DLD1 (cell line): ENCODE results near the gene HPSE2.

Experiments used
- in situ Hi-C: cut with HindIII; loops from 2 replicates; pipeline ENCODE4 v1.10.0; 2017; ENCODE audit warnings: low sequenced_read_pairs

HPSE2 gene

DNA sequence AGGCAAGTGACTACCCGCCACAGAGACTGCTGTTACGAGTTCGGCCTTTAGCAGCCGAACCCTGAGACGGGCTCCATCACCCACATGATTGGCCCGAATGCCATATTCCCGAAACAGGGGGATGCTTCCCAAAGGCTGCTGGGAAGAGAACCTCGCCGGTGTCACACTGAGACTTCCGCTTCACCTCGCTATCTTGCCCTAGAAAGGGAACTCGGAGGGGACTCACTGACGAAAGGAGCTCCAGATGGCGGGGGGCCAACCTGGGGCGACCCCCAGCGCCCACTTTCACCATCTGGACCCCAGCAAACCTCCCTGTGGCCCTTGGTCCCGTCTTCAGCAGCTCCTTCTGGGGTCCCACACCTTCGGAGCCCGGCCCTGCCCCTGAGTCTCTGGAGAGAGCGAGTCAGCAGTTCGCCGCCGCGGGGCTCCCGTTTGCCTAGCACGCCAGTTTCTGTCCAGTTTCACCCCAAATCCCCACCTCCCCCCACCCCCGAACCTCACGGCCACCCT, 789.4 kb downstream of the HPSE2 start:
- in situ Hi-C loops = no loop called here

DNA sequence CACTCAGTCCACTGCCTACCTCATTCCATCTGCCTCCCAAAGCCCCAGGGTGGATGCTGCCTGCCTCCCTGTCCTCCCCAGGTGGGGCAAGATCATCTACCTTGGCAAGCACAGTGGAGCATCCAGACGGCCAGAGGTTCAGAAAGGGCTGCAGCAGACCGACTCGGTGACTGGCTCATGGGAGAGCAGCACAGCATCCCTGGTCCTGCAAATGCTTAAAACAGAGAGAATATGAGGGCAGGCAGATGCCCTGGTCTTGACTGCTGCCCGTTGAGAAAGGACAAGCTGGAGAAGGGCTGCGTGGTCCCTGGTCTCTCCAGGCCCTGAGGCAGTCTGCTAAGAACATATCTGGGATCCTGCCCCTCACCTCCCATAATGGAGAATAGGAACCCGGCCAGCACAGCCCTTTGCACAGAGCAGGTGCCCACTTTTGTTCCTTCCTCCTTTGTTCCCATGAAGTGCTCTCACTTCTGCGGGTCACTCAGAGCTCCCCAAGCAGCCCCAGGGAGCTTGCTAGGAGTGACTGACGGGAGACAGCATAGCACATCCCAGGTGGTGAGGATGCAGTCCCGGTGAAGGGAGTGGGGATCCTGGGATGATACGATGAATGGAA, 790.3 kb downstream of the HPSE2 start:
- in situ Hi-C loops = no loop called here

DNA sequence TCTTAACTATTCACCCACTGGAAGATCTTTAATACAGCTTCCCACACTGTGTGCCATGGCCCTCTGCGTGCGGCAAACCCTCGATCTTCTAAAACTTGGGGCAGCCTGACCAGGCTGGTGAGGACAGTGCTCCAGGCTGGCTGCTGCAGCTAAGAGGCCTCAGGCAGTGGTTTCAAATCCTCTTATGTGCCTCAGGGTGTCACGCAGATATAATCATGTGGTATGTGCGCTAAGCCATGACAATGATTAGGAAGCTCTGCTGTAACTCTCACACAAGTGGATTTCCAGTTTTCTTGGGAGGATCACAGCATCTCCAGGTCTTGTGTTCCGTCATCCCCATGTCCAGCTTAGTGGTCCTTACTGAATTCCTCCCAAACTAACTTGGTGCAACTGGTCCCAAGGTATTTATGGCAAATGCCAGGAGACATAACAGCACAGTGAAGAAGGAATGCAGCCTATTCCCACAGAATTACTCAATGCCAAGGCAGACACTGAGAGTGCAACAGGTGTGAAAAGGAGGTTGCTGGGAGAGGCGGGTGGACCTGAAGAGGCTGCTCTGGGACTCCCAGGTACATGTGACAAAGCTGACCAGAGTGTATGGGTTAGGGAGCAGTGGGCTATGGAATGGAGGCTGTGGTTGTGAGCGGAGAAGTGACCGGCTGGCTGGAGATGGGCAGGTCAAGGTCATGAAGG, 791.2 kb downstream of the HPSE2 start:
- in situ Hi-C loops = no loop called here

DNA sequence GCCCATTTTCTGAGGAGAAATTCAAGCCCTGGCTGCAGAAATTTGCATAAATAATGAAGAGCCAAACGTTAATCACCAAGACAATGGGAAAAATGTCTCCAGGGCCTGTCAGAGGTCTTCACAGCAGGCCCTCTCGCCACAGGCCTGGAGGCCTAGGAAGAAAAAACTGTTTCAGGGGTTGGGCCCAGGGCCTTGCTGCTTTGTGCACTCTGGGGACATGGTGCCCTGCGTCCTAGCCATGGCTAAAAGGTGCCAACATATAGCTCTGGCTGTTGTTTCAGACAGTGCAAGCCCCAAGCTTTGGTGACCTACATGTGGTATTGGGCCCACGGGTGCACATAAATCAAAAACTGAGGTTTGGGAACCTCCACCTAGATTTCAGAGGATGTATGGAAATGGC, 796.9 kb downstream of the HPSE2 start:
- in situ Hi-C loops = no loop called here

DNA sequence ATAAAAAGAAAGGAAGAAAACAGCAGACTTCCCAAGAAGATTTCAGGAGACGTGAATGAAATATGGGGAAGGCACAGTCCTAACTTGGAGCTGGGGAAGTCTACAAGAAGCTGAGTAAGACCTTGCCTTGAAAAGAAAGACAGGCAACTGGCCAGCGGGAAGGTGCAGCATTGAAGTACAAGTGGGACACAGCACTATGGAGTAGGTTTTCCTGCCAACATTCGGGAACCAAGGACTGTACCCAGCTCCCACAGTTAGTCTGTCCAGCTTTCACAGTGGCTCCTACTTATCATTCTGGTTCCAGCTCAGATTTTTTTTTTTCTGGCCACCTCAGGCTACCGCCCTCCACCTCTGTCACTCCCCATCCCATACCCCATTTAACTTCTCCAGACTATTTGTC, 798.9 kb downstream of the HPSE2 start:
- in situ Hi-C loops = no loop called here

DNA sequence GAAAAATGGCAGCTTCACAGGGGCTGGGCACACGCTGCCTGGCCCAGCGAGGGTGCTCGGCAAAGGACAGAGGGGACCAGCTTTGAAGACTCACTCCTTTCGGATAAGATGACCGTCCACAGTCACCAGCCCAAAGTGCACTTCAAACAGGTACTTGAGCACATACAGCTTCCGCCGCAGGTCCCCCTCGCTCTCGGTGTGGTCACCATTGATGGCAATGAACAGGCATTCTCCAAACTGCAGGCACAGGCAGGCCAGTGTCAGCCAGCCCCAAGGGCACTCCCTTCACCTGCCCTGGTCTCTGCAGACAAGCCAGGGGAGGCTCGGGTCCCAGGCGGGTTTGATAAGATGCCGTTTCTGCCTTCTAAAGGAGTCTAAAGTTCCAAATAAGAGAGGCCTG, 800.5 kb downstream of the HPSE2 start:
- in situ Hi-C loops = no loop called here

DNA sequence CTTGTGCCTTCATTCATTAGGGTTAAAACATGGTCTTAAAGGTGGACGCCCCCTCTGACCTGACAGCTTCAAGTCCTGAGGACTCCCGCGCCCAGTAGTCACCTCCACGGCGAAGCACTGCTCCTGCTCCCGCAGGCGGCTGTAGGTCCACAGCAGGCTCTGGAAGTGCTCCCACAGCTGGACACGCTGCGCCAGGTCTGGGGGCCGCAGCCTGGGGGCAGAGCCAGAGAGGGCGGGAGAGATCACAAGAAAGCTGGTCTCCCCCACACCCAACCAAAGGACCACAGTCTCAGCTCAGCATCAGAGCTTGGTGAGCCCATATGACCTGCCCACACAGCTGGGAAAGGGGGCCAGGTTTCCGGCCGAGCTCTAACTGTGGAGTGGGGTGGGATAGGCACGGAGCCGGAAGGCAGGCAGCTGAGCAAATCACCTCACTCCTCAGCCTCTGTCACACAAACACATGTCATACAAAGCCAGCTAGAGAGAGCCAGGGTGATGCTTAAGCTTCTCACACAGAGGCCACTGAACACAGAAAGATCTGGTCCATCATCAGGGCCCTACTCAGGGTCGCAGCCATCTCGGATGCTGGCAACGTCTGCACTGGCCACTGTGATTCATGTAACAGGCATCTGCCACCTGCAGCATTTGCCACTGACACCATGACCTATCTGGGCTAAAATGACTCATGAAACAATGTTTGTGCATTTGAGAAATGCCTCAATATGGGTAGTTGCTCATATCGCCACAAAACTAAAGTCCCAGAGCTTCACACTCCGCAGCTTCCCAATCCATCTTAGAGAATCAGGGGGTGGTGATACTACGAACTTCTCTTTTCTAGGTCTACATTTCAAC, 801.5 kb downstream of the HPSE2 start:
- in situ Hi-C loops = no loop called here

DNA sequence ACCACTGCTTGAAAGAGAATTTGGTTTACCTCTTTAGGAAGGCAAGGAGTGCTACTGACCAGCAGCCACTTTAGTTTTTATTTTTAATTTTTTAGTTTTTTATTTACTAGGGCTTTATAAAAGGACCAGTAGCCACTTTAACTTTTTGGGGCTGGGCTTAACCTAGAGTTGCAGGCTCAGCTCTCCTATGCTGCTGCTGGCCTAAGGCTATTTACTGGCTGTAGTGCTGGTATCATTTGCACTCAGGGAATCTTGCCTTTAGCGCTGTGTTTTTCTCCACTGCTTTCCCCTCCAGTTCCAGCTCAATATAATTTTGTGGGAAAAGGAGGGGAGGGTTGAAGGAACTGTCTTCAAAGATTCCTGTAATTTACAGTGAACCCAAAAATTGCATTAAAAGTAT, 802.3 kb downstream of the HPSE2 start:
- in situ Hi-C loops = no loop called here

DNA sequence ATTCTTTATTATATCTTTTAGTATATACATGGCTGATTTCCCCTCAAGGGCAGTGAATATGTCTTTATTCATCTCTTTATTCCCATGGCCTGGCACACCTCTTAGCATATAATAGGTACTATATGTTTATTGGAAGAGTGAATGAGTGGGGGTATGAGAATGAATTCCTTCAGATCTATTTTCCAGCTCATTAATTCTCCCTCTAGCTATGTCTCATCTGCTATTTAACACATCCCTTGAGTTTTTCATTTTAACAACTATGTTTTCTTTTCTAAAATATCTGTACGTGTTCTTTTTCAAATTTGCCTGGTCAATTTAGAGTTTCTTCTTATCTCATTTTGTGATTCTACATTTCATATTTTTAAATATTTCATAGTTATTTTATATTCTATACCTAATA, 803.3 kb downstream of the HPSE2 start:
- in situ Hi-C loops = no loop called here

DNA sequence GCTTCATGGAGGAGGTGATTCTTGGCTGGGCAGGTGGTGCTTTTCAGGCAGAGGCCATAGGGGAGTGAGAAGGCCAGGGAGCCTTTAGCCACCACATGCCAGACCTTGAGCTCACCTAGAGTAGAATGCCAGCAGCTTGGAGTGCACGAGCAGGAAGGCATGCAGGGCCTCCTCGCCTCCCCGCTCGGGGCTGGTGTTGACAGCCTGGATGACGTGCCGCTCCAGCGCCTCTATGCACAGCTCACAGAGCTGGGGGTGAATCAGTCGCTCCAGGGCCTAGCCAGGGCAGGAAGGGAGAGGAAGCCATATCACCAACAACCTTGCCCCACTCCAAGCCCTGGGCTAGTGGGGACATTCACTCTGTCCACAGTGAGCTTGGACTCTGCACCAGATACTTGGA, 804.6 kb downstream of the HPSE2 start:
- in situ Hi-C loops = no loop called here

DNA sequence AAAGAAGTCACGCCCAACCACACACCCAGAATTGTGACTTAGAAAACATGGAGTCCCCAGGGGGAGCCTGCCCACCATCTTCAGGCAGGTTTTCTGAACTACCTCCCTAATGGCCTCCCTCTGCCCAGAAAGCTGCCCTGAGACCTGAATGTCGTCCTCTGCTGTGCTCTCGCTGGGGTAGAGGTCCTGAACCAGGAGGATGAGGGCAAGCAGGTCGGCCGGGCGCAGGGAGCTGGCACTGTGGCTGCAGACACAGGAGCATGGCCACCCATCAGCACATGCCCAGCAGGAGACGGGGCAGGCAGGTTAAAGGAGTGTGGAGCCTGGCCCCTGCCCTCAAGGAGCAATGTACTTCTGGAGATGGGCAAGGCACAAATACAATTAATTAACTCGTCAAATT, 805.2 kb downstream of the HPSE2 start:
- in situ Hi-C loops = no loop called here

DNA sequence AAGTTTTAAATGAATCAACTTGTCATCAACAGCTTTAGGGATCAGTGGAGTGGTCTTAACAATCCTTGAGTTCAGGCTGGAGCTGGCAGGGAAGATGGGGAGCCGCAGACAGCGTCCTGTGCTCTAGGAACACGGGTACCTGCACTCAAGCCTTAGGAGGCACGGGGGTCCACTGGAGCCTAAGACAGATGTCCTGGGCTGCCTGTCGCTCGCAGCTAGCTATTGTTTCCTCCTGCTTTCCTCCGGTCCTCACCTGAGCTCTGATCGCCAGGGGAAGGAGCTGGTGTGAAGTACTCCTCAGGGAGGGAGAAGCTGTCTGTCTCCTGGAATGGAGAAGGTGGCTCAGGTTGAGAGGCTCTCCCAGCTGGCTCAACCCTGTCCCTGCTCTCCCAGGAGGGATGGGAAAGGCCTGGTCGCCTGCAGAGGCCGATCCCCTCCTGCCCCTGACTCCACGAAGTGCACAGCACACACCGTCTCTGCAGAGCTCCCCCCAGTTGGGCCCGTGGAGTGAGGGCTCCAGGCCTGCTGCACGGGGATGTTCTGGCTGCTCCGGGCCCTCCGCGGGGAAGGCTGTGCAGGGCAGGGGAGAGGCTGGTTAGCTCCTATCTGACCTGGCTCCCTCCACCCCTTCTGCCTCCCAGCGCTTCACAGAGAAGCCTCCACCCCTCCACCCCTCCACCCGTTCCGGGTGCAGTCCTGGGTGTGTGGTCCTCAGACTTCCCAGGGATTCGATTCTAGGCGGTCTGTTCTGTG, 806.2 kb downstream of the HPSE2 start:
- in situ Hi-C loops = no loop called here

DNA sequence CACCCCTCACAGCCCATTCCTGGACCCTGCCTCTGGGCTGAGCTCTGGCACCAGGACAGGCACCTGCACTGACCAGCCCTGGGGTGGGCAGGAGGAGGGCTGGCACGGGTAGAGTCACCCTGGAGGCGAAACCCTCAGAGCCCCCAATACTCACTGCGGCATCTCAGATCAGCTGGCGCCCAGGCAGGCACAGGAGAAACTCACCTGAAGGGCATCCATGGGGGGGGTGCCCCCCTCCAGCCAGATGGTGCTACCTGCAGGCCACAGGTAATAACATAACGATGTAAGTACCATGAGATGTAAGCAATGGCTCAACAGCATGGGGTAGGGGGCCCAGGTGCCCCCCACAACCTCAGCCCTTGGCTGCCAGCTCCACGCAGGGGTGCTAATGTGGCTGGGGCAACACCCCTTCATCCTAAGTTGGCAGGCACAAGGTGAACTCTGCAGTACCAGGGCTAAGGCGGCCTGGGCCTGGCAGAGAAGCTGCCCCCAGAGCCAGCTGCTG, 808.6 kb downstream of the HPSE2 start:
- in situ Hi-C loops = no loop called here

DNA sequence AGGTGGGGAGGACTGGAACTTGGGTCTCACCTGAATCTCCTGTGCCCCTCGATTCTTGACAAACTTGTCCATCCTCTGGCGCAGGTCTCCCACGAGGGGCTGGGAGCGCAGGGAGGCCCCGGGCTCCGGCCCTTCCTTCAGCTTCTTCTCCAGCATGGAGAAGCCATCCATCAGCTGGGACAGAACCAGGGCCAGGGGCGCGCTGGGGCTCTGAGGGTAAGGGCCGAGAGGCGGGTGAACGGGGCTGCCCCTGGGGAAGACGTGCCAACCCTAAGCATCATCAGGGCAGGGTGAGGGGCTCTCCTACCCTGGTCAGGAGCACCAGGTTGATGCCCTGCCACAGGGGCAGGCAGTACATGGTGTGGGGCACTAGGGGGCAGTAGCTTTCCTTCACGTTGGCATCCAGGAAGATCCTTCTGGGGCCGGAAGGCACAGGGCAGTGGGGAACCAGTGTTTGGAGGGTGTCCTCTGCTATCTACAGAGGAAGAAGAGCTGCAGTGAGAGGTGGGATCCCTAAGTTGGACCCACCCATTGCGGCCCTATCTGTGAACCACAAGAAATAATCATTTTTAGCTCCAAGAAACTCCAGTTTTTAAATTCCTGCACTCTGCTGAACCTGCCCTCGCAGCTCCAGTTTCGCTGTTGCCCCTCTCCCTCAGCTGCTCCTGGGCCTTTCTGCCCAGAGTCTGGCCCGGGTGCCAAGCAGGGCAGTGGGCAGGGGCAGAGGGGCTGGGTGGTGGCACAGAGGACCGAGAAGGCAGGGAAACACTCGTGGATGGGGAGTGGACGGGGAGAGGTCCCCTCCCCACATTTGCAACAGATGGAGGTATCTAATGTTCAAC, 809.9 kb downstream of the HPSE2 start:
- in situ Hi-C loops = no loop called here

DNA sequence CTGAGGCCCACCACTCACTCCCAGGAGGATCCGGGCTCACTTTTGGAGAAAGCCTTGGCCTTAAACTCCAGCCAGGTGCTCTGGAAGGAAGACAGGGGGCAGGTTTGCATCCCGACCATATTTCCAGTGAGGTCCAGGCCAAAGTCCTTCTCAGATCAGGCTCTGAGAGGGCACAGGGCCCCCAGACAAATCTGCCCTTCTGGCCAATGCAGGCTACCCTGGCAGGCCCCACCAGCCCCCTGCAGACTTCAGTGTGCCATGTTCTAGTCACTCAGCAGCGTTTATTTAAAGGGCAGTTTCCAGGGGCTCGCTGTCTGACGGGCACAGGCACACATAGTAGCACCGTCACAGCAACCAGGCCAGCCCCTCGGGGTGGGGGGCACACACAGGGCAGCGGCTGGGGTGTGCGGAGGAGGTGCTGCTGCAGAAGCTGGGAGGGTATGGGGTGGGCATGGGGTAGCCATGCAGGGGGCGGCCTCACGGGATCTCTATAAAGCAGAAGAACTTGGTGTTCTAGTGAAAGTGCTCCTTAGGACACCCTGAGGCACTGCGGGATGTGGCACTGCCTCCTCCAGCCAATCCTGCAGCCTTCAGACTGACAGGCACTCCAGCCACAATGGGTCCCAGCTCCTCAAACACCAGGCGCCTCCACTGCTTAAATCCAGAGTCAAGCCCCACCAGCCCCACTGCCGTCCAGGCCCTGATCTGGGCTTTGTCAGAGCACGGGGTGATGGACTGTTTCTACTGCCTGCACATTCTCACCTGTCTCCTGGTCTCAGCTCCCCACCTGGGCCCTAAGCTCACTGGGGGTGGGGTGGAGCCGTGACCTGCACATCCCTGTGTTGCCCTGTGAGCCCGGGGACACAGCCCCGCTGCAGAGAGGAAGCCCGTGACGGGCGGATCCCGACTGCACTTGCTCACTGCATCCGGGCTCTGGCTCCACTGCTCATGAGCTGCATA, 811.1 kb downstream of the HPSE2 start:
- in situ Hi-C loops = no loop called here

DNA sequence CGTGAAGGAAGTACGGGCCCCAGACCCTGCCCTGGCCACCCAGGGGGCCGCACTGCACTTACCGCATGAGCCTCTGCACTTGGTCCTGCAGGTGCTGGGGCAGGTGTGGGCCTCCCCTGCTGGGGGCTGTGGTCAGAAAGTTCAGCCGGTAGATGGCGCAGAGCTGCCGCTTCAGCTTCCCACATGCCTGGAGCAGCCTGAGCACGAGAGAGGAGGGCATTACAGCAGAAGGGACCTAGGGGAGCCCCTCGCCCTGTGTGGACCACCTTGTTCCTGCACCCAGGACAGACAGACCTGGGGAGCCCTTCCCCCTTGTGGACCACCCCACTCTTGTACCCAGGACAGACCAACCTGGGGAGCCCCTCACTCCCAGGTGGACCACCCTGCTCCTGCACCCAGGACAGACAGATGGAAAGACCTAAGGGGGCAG, 811.9 kb downstream of the HPSE2 start:
- in situ Hi-C loops = no loop called here

DNA sequence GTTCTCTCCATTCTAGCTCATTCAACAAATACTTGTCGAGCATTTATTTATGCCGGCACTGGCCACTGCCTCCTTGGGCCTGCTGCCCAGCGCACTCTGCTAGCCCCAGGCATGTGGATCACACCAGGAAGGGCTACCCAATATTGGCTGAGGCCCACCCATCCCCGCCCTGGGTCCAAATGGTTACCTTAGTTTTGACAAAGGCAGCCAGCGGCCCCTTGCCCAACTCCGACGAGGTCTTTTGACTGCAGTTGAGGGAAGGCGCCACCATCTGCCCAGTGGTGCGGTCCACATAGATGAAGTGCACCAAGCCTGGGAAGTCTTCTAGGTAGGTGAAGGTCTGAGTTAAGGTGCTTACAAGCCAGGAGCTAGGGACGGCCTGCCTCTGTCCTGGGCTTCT, 813.5 kb downstream of the HPSE2 start:
- in situ Hi-C loops = no loop called here

DNA sequence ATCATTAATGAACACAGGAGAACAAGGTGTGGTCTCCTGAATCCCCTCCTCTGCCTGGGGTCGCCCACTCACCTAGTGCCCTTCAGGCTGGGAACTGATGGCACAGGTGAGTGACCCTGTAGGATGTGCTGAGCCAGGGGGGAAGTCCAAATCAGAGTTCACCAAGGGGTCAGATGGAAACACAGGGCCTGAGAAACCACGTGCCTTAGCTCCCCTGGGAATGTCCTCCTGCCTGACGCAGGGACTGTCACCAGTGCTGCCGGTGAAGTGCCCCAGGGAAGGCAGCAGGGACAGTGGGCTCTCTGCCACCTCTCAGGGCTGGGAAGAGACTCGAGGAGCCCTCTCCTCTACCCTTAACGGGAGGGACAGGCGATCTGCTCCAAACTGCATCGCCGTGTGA, 814.9 kb downstream of the HPSE2 start:
- in situ Hi-C loops = no loop called here
